Measurements from ENCODE around the gene CHST9. TPM values are rescaled to one million over a fixed set of nuclear protein-coding genes. Genes with fewer than 3 reads are reported as not detected.

Gene CHST9
- total and polyA plus RNA-seq, 9 of the 15 experiments (the other 6 are each of a cell fraction or from before 2014, with no cell fraction given), result not detected

GRCh38 chr18:27175245-27175644, 9.9 kb downstream of the CHST9 start (continued):
- TF ChIP-seq FOS (IDR thresholded peaks at IDR 0.05; ENCODE audit: extremely low read depth, insufficient read length) (no peak), CGGBP1 (CRISPR knock-in tag; IDR thresholded peaks at IDR 0.05) (no peak), SIN3A (IDR thresholded peaks at IDR 0.05; ENCODE audit: borderline replicate concordance in 2 of 2, control insufficient read depth in 1 of 2, low read depth in 2 of 2, low read length in 2 of 2) (no peak), PTRF (tag; IDR thresholded peaks at IDR 0.05) (no peak), RAD51 (IDR thresholded peaks at IDR 0.05; ENCODE audit: borderline replicate concordance, low read depth) (no peak), FOXA1 (IDR thresholded peaks at IDR 0.05; ENCODE audit: borderline replicate concordance) (no peak), ZNF75A (CRISPR knock-in tag; IDR thresholded peaks at IDR 0.05) (no peak), SMC3 (conservative IDR thresholded peaks at IDR 0.05; ENCODE audit: insufficient read depth, low read depth, low read length) (no peak), ZNF695 (CRISPR knock-in tag; IDR thresholded peaks at IDR 0.05) (no peak), MBD2 (IDR thresholded peaks at IDR 0.05; ENCODE audit: borderline replicate concordance, low read depth) (no peak), ZNF134 (CRISPR knock-in tag; conservative IDR thresholded peaks at IDR 0.05) (no peak), SPI1 (IDR thresholded peaks at IDR 0.05; ENCODE audit: borderline replicate concordance, low read depth, low read length) (no peak)

- 0% methylated on average over 1 of the region's 1 CpG for WGBS (ENCODE audit: insufficient coverage, low coverage, missing lambda C conversion rate)
- CTCF ChIA-PET (ENCODE audit: low intra/inter-chr PET ratio), result no interaction called here
- H4K20me1 ChIP-seq (replicated peaks; ENCODE audit: control insufficient read depth, insufficient read depth, low read length), result no peaks in the 10 kb centered on the region
- H3K79me2 ChIP-seq (ENCODE audit: control insufficient read depth, insufficient read depth, low read length), result no peaks in the 10 kb centered on the region
- ATAC-seq, result no peak
- H3K4me3 ChIP-seq, result no peak overlapping the region
- POLR2A ChIA-PET, result no interaction called here
- no peaks in the 10 kb centered on the region for H3K36me3 ChIP-seq (ENCODE audit: control insufficient read depth, insufficient read depth, low read length)
- intact Hi-C loops (cut with micrococcal nuclease) (no loop called here), in situ Hi-C loops (cut with MboI) (no loop called here)
- no peak for DNase-seq (ENCODE audit: extremely low read depth in 1 of 4, low spot score in 3 of 4)
- H3K9me3 ChIP-seq (replicated peaks; ENCODE audit: control insufficient read depth, insufficient read depth, low read depth, low read length), result 0 out of 2 replicates have a peak, but pooled peaks cover 2% of the 10 kb centered on the region
- FAIRE-seq, result no peak
- no peak overlapping the region for H3K4me2 ChIP-seq (ENCODE audit: insufficient read depth, low read length)
- H2AFZ ChIP-seq (ENCODE audit: low read depth, low read length), result no peak overlapping the region
- H3K4me1 ChIP-seq (replicated peaks in 1 of 2; ENCODE audit: control insufficient read depth in 2 of 2, insufficient read depth in 2 of 2, low read length in 2 of 2), result no peaks in the 10 kb centered on the region
- H3K27ac ChIP-seq (ENCODE audit: extremely low read depth, low read depth, low read length), result no peak overlapping the region
- H3K9me1 ChIP-seq (ENCODE audit: control insufficient read depth, insufficient read depth, low read length), result no peaks in the 10 kb centered on the region
- no TSS peak for BruUV-seq (replicated peaks)
- no peak overlapping the region for H3K9ac ChIP-seq (ENCODE audit: insufficient read depth in 1 of 2, low read depth in 2 of 2, low read length in 2 of 2)
- no peaks in the 10 kb centered on the region for H3K27me3 ChIP-seq (ENCODE audit: control insufficient read depth in 2 of 2, insufficient read depth in 2 of 2, low read length in 2 of 2)
- TF ChIP-seq IRF2 (CRISPR knock-in tag; IDR thresholded peaks at IDR 0.05) (no peak), DACH1 (IDR thresholded peaks at IDR 0.05; ENCODE audit: partially characterized antibody) (no peak), MAFG (tag; conservative IDR thresholded peaks at IDR 0.05) (0 out of 2 replicates have a peak, but pooled peaks have one; percentile 25), TAF15 (IDR thresholded peaks at IDR 0.05; ENCODE audit: low read depth, low read length) (no peak), CBX3 (IDR thresholded peaks at IDR 0.05; ENCODE audit: borderline replicate concordance in 1 of 2, low read length in 2 of 2) (no peak), ZC3H4 (CRISPR knock-in tag; IDR thresholded peaks at IDR 0.05; ENCODE audit: borderline replicate concordance) (no peak), MEF2A (IDR thresholded peaks at IDR 0.05; ENCODE audit: control insufficient read depth, low read depth, low read length) (no peak), LEF1 (IDR thresholded peaks at IDR 0.05) (no peak), MAFK (IDR thresholded peaks at IDR 0.05; ENCODE audit: low read length) (peak; percentile 53; the same call in 1 of the 2 replicates), FOXM1 (IDR thresholded peaks at IDR 0.05; ENCODE audit: low read depth) (no peak), FOXM1 (CRISPR knock-in tag; IDR thresholded peaks at IDR 0.05; ENCODE audit: low read depth) (no peak), MAFF (IDR thresholded peaks at IDR 0.05; ENCODE audit: low read length) (peak; percentile 52; the same call in 1 of the 2 replicates)
Observed at GRCh38 chr18:27171993-27172392, 13.1 kb downstream of the CHST9 start.
